HFF-Myc (cell line): ENCODE measurements around the gene ZNF75A.

Experiments
- DNase-seq: peaks from one replicate; pipeline ENCODE4 v3.0.0-alpha.2; 2011; ENCODE audit warnings: low read depth; ENCODE audit errors: extremely low read depth
- H3K4me3 ChIP-seq: replicated peaks from 2 replicates; pipeline ENCODE4 v1.5.1; 2011; ENCODE audit warnings: low read depth, mild to moderate bottlenecking, control low read depth, low read length
- CTCF ChIP-seq: IDR thresholded peaks from 2 replicates; pipeline ENCODE4 v1.5.1; 2012; ENCODE audit warnings: mild to moderate bottlenecking, low read depth, low read length, control low read depth; ENCODE audit errors: missing control alignments

The ZNF75A gene

DNA sequence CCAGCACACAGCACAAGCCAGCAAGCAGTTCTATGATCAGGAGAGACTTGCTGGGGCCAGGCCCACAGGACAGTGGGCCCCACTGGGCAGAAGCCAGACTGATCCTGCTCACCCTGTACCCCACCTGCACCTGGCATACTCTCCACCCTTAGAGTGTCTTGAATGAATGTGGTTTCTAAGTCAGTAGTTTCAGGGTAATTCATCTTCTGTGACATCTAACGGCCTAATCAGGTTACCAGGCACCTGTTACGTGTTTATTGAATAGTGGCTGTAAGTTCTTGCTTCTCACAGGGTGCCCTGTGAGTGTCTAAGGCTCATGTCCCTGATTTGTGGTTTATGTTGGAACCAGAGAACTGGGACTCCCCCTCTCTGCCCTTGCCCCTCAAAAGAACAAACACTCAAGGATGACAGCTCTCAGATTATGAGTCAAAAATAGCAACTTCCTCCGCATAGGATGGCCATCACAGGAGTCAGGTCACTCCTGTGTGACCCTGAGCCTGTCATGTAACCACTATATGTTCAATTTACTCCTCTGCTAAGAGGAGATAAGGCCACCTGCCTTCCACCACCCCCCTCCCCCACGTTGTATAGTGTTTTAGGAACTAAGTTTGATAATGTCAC is 43.4 kb downstream of the ZNF75A start:
- no peak for DNase-seq
- no peak overlapping the region for H3K4me3 ChIP-seq
- TF ChIP-seq CTCF: no peak

GRCh38 chr16:3349175-3349574 is 43.9 kb downstream of the ZNF75A start:
- H3K4me3 ChIP-seq: no peak overlapping the region
- no peak for TF ChIP-seq CTCF
- DNase-seq: no peak

DNA sequence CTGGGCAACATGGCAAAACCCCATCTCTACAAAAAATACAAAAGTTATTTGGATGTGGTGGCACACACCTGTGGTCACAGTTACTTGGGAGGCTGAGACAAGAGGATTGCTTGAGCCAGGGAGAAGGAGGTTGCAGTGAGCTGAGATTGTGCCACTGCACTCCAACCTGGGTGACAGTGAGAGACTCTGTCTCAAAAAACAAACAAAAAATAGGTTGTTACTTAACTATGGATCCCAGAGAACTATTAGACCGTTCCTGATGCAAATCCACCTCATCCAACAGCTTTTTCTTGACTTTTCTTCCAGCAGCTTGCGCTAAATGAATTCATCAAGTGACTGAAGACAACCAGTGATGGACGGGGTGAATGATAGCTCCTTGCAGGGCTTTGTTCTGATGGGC is 50.3 kb downstream of the ZNF75A start, which contains the start of gene OR2C1:
Gene OR2C1, plus strand, starts transcription at position 301 of the 400 bp plus-strand sequence. Its CDS starts 52 bp downstream, at position 353.
- TF ChIP-seq CTCF: no peak
- no peak within 1 kb of the TSS for H3K4me3 ChIP-seq
- DNase-seq: no peak

DNA sequence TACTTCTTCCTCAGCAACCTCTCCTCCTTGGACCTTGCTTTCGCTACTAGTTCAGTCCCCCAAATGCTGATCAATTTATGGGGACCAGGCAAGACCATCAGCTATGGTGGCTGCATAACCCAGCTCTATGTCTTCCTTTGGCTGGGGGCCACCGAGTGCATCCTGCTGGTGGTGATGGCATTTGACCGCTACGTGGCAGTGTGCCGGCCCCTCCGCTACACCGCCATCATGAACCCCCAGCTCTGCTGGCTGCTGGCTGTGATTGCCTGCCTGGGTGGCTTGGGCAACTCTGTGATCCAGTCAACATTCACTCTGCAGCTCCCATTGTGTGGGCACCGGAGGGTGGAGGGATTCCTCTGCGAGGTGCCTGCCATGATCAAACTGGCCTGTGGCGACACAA is 50.8 kb downstream of the ZNF75A start:
- no peak for TF ChIP-seq CTCF
- no peak for DNase-seq
- H3K4me3 ChIP-seq: no peak overlapping the region

GRCh38 chr16:3358871-3359270 is 53.6 kb downstream of the ZNF75A start:
- DNase-seq: no peak
- no peak for TF ChIP-seq CTCF
- H3K4me3 ChIP-seq: no peak overlapping the region

GRCh38 chr16:3362931-3363330 is 57.6 kb downstream of the ZNF75A start:
- H3K4me3 ChIP-seq: no peak overlapping the region
- DNase-seq: no peak
- TF ChIP-seq CTCF: no peak

DNA sequence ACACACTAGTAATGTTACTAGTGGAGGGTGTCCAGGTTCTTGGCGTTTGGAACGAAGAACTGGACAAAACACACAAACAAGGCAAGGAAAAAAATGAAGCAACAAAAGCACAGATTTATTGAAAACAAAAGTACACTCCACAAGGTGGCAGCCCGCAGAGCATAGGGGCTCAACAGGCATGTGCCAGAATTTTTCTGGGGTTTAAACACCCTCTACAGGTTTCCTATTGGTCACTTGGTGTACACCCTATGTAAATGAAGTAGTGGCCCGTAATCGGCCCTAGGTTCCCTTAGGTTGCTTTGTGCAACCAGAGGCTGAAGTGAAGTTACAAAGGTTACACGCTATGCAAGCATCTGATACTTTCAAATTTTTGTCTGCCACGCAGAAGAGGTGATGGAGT is 58.5 kb downstream of the ZNF75A start:
- TF ChIP-seq CTCF: no peak
- no peak for DNase-seq
- H3K4me3 ChIP-seq: no peak overlapping the region
